Keratinocyte (primary cell): ENCODE results near the gene PLEKHG5.

ENCODE experiments used
- EZH2 ChIP-seq: IDR thresholded peaks from one replicate; pipeline ENCODE4 v1.6.1; 2012; ENCODE audit warnings: inconsistent platforms, mild to moderate bottlenecking, low read length, moderate library complexity
- TF ChIP-seq, protein P1 (sequence below), 3 experiments: IDR thresholded peaks in 1 of 3; conservative IDR thresholded peaks in 1 of 3; optimal IDR thresholded peaks in 1 of 3; 2 replicates in 2 of 3; 3 replicates in 1 of 3; pipeline versions ENCODE3 to v1.5.1; 2011; ENCODE audit warnings: low read length in 3 of 3, mild to moderate bottlenecking in 3 of 3, moderate library complexity in 2 of 3, control low read depth in 1 of 3, inconsistent platforms in 1 of 3; ENCODE audit not compliant: insufficient read depth in 2 of 3; ENCODE audit errors: extremely low read depth in 1 of 3

- TF ChIP-seq, protein P1, sequence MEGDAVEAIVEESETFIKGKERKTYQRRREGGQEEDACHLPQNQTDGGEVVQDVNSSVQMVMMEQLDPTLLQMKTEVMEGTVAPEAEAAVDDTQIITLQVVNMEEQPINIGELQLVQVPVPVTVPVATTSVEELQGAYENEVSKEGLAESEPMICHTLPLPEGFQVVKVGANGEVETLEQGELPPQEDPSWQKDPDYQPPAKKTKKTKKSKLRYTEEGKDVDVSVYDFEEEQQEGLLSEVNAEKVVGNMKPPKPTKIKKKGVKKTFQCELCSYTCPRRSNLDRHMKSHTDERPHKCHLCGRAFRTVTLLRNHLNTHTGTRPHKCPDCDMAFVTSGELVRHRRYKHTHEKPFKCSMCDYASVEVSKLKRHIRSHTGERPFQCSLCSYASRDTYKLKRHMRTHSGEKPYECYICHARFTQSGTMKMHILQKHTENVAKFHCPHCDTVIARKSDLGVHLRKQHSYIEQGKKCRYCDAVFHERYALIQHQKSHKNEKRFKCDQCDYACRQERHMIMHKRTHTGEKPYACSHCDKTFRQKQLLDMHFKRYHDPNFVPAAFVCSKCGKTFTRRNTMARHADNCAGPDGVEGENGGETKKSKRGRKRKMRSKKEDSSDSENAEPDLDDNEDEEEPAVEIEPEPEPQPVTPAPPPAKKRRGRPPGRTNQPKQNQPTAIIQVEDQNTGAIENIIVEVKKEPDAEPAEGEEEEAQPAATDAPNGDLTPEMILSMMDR (optimal IDR thresholded peaks at IDR 0.05 in 1 of 3, IDR thresholded peaks at IDR 0.05 in 1 of 3, conservative IDR thresholded peaks at IDR 0.05 in 1 of 3; ENCODE audit: extremely low read depth in 1 of 3, insufficient read depth in 2 of 3, low read length in 3 of 3) = peak; percentile 89 to 97 (median 94)
- no peak for TF ChIP-seq EZH2
These were observed 68.0 kb downstream of the PLEKHG5 start for GRCh38 chr1:6423321-6423999.
